GM21526 (cell line): ENCODE data around the gene HPSE2.
A peak's percentile ranks its signal among the peaks of the same experiment; 100 is the strongest.

Source experiments
- ATAC-seq: cut with Tn5 transposase; IDR thresholded peaks from one replicate; pipeline ENCODE4 v1.9.1; 2021; ENCODE audit warnings: moderate library complexity; ENCODE audit not compliant: unreplicated experiment, low FRiP score

Gene HPSE2

DNA sequence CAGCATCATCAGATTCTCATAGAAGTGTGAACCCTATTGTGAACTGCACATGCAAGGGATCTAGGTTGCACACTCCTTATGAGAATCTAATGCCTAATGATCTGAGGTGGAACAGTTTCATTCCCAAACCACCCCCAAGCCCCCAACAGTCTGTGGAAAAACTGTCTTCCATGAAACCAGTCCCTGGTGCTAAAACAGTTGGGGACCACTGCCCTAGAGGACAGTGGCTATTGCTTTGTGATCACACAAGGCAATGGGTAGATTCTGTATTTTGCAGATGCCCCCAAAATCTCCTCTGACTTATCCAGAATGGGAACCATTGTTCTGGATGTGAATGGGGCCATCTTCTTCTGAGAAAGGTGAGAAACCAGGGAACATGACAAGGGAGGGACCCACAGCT lies 757.8 kb downstream of the HPSE2 start:
- no peak for ATAC-seq

DNA sequence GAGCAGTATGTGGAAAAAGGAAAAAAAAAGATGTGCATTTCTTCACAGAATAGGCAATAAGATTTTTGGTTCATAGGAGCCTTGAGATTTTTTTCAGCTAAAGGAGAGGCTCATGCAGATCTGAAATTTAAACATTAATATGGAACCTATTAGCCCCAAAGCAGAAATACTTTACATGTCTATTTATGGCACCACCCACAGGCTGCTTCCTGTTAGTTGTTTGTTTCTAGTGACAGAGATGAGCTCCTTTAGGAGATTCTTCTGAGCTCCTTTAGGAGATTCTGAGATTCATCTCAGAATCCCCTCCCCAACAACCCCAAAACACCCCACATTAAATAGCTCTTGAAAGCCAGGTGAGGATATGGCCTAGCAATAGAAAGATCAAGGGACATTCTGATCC lies 761.0 kb downstream of the HPSE2 start:
- peak; percentile 64 for ATAC-seq

DNA sequence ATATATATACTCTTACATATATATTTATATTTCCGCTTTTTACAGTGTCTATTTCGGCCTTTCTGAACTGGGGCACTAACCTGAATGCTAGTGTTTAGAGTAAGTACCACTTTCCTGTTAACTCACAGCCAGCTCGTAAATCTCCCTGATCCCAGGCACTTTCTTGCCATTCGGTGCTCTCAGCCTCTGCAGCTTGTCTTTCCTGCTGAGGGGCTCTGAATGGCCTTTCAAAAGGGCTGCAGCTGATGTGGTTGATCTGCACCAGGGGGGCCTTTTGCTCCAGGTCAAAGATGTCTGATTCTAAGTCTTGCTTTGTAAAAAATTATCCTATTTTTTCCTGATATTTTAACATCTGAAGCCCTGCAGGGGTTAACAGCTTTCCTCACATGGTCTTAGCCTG lies 763.5 kb downstream of the HPSE2 start:
- ATAC-seq, result no peak

DNA sequence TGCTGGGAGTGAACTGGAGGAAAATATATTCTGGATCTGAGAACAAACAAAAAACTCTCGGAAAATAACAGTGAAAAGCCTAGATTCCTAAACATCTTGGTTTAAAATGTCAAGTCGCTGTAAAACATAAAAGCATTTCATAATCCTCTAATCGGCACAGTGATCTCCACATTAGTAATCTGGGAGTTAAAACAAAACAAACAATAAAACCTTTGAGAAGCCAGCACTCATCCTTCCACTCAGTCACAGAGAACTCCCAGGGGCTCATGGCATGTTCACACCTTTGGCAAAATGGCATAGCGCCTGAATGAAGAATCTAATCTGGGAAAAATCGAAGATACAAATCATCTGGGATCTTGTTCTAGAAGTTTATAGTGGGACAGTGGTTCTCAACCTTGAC lies 764.8 kb downstream of the HPSE2 start:
- no peak for ATAC-seq

DNA sequence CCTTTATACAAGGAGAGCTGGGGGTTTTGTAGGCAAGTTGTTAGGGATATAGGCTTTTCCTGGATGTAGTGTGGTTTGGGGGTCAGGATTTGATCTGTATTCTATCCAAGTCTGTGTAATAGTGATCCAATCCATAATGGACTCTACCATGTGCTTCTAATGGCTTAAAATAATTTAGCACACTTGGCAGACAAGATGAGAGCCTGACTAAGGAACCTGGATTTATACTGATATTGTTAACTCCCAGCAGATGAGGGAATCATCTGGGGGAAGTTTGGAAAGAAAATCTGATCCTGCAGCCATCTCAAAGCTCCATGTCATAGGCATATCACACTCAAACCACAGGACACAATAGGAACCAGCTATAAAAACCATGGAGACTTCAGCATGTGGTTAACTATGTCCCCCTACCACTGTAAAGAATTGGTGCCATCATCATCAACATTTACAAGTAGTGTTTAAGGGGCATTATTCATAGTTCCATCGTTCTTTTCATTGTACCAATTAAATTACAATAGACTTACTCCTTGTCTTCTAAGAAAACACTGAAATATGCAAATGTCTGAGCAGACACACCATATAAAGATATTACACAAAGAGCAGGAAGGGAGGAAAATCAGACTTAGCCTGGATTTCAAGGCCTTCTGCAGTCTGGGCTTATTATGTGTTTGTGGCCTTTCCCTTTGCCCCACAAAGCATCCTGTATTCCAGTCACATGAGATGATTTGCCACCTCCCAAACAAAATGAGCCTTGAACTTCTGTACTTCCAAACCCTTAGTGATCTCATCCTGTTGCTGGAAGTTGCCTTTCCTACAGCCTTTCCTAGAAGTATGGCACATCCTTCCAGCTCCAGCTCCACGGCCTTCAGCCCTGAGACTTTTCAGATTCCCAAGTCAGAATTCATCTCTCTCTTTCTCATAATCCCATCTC lies 766.4 kb downstream of the HPSE2 start:
- ATAC-seq, result no peak

DNA sequence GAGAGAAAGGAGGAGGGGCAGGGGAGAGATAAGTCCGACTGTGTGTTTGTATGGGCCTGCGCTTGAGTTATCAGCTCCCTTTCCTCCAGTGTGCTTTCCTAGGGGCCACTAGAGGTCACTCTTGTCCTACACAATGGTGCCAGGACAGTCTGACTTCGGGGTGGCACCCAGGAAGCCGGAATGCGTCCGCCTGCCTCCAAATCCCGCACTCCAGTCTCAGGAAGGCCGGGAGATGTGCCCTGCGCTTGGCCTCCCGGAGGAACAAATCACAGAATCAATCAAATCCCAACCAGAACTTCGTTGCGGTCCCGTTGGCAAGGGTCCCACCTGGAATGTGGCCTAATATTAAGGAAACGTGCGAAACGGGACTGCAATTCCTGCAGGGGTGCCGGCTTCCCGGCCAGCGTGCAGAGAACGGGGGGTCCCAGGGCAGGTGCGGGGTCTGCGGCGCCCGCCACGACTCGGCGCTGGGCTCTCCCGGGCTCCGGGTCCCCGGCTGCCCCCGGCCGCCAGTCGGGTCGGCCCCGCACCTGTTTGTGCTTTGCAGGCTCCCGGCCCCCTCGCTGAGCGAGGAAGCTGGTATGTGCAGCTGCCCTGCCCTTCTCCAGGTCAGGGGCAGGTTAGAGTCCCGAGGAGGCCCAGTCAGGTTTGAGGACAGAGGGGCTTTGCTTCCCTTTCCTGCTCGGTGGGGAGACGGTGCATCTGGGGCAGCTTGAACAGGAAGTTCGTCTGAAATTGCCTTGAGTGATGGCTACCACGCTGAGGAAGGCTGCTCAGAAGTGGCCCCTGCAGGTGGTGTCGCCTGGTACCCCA lies 767.9 kb downstream of the HPSE2 start:
- ATAC-seq, result peak; percentile 93

DNA sequence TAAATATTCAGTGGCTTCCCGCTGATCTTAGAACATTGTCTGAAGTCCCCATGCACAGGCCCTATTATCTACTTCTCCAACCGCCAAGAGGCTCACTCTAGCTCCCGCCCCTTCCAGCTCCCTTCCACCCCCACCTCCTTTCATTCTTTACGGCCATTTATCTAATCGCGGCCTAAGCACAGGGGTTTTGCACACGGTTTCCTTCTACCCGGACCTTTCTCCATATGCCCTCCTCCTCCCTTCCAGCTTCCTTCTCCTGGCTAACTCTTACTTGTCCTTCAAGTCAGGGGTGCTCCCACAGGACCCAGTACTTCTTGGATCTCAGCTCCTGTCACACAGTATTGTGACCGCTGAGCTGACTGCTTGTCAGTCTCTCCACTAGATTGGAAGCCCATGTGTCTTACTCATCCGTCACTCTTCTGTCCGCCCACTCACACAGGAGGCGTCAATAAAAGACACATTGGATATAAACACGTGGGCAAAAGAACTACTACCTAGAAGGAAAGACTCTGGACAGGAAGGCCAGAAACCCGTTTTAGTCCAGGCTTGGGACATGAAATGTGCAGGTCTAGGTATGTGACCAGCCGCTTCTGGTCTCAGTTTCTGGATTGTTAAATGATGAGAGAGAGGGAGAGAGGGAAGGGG lies 768.7 kb downstream of the HPSE2 start:
- ATAC-seq, result no peak

DNA sequence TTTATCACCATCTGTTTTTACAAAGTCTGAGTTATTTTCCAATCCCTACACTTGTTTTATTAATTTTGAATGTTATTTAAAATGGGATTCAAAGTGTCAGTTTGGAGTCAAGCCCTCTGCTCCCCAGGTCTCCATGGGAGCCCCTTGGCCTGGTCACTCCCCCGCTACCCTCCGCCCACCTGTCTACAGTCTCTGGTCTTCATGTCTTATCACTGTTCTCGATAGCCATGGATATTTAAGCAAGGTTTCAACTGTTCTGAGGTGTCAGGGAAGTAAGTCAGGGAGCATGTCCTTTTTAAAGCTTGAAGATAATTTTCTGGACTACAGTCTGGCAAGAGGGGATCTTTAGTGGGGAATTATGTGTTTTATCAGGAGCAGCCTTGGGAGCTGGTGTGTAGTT lies 769.8 kb downstream of the HPSE2 start:
- no peak for ATAC-seq

DNA sequence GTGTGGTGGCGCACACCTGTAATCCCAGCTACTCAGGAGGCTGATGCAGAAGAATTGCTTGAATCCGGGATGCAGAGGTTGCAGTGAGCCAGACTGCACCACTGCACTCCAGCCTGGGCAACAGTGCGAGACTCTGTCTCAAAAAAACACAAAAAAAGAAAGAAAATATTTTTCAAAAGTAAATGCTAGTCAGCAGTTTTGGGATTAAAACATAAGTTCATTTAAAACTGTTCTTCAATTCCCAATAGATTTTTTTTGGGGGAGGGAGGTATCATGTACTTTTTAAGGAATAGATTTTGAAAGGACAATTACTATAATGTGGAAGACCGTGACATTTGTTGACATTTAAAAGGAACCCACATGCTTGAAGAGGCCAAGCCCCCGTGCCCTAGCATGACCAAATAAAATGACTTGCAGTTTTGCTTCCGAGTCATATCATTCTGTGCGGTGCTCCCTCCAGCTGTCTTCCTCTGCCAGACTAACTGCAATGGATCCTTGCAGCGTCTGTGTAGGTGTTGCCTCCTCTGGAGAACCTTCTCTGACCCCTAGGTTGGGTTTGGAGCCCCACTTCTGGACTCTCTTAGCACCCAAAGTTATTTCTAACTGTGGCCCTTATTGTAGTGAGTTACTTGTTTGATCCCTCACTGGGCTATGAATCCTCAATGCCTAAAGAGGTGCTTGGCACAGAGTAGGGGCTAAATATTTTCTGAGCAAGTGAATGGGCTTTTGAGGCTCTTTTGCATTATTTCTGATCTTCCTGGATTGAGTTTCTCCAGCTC lies 771.5 kb downstream of the HPSE2 start:
- ATAC-seq, result no peak

DNA sequence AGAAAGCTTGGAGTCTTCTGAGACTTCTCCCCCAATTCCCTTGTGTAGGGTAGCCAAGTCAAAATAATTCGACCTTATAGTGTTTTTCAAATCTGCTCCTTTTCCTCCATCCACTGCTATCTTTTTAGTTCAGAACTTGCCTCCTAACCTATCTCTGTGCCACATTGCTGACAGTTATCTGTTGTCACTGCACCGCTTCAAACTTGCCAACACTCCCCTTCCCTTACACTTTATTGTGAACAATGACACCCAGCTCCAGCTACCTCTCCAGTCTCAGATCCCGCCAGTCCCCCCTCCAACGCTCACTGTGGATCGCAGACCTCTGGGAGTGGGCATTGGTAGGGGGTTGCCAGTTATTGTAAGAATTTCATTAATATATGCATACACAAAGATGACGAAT lies 772.6 kb downstream of the HPSE2 start:
- no peak for ATAC-seq

DNA sequence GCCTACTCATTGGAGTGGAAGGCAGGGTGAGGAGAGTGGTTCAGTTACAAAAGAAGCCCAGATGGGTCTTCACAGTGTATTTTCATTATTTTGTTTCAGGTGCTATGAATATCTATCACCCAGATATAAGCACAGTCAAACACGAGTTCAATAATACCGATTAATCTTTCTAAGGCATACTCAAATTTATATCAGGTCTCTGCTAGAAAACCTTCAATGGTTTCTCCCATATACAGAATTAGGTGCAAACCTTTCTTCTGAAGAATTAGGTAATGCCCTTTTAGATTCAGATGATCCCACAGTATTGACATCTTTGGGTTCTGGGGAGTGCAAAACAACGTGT lies 774.2 kb downstream of the HPSE2 start:
- ATAC-seq, result no peak

DNA sequence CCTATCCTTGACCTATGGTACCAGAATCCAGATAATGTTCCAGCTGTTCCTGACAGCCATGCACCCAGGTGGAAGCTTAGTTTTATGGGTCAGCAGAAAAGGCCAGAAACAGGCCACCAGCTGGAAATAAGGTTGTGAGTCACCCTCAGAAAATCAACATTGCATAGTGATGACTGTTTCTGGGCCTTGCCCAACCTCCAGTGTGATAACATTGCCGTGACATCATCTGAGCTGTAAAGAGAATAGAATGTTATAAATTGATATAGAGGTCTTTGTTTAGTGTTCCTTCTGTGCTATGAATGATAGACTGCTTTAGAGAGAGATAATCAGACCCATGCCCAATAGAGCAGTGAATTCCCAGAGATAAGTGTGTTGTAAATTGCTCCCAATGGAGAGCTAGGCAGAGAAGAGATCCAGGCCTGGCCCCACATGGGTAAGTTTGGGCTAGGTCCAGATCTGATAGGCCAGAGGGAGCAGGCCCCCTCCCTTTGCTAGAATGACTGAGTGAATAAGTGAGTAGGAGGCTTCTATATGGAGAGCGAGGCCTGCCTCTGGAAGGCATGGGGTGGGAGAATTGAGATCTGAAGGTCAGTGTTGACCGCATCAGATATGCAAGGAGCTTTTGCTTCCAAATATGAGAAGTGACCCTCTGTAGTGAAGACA lies 774.7 kb downstream of the HPSE2 start:
- ATAC-seq, result no peak

DNA sequence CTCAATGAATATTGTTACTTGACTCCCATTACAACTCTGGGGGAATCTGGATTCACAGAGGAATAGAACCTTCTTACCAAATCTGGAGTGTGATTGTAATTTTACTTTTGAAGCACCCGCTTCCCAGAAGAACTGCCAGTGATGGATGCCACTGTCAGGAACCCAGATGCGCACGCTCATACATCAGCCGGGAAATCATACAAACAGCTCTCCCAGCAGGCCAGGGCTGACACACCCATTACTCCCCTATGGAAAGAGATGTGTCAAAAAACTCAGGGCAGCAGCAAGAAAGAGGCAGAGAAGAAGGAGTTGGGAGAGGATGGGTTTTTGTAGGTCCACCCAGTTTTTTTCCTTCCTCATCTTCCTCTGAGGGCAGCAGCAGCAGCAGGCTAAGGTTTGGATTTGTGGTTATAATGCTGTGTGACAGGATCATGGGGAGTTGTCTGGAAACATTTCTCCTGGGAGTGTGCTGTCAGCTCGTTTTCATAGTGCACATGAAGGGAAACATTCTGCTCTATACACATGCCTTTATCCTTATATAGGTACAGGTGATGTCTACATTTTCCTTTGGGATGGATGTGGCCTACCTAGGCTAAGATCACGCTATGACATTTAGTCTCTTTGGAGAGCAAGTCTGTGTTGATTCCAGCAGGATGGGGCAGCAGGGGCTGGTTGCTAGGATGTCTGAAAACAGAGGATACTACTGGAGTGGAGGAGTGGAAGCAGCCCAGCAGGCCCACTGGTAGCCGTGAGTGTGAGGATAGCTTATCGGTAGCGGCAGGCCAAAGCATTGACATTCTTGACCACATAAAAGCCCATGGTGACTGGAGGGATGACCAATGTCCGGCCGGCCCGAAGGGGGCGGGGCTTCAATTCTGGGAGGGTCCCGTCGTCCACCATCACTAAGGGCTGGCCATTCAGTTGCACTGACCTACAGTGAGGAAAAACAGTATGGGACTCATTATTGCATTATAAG lies 776.6 kb downstream of the HPSE2 start:
- no peak for ATAC-seq

DNA sequence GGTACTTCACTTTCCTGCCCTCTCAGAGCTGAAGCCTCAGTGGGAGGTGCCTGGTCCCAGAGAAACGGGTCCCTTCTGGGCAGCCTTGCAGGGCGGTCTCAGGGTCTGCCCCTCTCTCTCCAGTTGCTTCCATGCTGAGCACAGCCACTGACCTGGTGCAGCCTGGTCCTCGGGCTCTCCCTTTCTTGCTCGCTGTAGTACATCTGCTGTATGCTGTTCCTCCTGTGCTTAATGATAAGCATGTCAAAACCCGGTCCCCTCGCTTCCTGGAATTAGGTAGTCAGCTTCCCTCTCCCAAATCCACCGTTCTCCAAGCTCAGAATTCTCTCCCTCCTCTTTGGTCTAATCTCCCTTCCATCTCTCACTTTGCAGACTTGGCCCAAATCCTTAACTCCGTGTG lies 777.9 kb downstream of the HPSE2 start:
- no peak for ATAC-seq

DNA sequence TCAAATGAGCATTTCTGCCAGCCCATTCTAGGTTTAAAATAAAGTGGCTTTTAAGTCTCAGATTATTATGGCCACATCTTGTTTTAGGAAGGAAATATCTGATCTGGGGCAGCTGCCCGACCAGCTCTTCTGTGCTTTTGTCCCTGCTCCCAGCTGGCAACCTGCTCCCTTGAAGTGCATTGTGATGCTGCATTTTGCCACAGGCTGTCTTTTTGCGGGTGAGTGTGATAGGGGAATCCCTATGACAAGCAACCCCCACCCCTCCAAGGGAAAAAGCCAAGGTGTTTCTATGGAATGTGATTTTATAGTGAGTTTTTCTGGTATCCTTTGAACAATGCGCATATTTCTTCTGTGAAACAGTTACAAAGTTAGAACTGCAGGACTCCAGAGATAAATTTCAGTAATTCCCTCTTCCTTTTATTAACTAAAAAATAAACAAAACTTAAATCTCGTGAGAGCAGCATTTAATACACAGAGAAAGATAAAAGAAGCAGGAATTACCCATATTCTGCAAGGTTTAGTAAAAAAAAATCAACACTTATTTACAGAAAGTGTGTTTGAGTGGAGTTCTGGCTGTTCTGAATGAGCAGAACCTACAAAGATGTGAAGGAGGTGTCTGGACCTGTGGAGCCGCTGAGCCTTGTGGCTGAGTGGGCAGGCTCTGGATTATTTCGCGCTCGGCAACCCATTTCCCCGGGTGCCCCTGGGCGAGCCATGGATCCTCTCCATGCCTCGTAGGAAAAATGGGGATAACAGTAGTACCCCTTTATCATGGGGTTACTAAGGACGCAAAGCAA lies 778.8 kb downstream of the HPSE2 start:
- ATAC-seq, result no peak

DNA sequence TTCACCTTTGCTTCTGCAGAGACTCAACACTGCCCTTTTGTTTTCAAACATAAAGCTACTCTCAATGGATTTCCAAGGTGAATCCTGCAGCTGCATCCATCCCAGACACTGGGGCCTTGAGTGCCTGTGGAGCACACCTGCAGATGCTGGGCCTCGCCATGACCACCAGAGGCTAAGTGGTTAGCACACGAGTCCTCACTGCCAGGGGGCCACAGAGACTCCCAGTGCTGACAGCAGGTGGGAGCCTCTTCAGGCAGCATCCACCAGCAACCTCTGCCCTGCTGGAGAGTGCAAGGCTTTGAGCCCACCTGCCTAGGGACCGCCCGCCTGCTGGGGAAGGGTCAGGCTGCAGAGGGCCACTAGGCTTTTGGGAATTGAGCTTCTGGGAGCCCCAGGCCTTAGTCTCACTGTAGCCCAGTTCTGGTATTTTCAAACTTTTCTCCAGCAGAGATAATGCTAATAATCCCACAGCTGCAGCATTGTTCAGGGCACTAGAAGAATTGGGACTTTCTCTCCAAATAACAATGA lies 779.5 kb downstream of the HPSE2 start:
- no peak for ATAC-seq

DNA sequence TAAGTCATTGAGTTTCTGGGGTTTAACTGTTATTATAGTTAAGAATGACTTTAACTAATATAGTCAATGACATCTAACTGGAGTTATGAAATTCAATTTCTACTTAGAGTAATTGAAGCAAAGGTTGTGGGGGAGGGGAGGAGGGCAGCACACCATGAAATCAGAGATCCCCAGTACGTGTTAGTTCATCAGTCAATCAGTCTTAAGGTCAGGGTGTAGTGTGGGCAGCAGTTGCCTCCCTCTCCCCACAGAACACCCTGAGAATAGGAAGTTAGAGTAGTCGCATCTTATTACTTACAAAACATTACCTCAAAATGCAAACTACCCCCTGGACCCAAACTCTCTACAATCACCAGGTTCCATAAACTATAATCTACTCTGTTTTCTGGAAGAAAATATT lies 781.9 kb downstream of the HPSE2 start:
- ATAC-seq, result no peak

DNA sequence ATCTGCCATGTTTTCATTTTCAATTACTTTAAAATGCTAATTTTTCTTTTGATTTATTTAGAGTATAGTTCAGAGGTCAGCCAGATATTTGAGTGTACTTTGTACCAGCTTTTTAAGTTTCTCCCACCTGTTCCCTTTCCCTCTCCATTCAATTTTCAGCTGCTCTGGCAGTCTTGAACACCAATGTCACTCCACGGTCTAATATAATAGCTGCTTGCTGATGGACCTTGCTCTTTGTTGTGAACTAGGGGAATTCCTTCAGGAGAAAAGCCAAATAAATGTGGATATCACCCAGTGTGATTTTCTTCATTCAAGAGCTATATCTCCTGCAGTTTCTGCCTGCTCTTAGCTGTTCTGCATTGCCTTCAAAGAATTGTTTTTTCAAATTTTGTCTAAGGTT lies 785.0 kb downstream of the HPSE2 start:
- no peak for ATAC-seq
